ENCODE results near the gene DOK5. TPM values are rescaled to one million over a fixed set of nuclear protein-coding genes. Genes with fewer than 3 reads are reported as not detected.

DOK5 gene
- total RNA-seq, 1 donor from 2014 or later = not detected

DNA sequence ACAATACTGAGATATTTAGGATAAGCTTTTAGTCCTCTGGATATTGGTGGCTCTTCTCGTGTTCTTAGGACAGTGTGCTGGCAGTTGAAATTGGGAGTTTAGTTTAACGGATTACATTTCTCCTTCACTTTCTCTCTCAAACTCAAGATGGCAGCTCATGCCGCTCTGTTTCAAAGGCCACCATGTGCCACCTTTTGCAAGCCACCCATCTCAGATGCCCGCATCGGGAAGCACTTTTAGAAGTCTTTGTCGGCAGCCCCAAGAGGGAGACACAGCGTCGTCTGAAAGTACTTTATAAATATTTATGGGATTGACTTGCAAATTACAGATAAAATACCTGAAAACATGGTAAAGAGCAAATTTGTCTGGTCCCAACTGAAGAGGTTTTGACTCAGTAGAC is 73.5 kb downstream of the DOK5 start:
- Mint-ChIP-seq H3K9me3 (no peaks in the 10 kb centered on the region), H3K4me3 (no peak overlapping the region), H3K27me3 (peaks cover 3% of the 10 kb centered on the region), H3K4me1 (no peaks in the 10 kb centered on the region), H3K36me3 (ENCODE audit: low read depth) (no peaks in the 10 kb centered on the region), H3K27ac (no peak overlapping the region)
- intact Hi-C loops (cut with micrococcal nuclease) = no loop called here
- ATAC-seq (ENCODE audit: low read depth) (no peak), DNase-seq (no peak)
- TF ChIP-seq, protein P1, sequence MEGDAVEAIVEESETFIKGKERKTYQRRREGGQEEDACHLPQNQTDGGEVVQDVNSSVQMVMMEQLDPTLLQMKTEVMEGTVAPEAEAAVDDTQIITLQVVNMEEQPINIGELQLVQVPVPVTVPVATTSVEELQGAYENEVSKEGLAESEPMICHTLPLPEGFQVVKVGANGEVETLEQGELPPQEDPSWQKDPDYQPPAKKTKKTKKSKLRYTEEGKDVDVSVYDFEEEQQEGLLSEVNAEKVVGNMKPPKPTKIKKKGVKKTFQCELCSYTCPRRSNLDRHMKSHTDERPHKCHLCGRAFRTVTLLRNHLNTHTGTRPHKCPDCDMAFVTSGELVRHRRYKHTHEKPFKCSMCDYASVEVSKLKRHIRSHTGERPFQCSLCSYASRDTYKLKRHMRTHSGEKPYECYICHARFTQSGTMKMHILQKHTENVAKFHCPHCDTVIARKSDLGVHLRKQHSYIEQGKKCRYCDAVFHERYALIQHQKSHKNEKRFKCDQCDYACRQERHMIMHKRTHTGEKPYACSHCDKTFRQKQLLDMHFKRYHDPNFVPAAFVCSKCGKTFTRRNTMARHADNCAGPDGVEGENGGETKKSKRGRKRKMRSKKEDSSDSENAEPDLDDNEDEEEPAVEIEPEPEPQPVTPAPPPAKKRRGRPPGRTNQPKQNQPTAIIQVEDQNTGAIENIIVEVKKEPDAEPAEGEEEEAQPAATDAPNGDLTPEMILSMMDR (IDR thresholded peaks at IDR 0.05) = no peak
- ChIA-PET CTCF (no interaction called here), POLR2A (no interaction called here)

DNA sequence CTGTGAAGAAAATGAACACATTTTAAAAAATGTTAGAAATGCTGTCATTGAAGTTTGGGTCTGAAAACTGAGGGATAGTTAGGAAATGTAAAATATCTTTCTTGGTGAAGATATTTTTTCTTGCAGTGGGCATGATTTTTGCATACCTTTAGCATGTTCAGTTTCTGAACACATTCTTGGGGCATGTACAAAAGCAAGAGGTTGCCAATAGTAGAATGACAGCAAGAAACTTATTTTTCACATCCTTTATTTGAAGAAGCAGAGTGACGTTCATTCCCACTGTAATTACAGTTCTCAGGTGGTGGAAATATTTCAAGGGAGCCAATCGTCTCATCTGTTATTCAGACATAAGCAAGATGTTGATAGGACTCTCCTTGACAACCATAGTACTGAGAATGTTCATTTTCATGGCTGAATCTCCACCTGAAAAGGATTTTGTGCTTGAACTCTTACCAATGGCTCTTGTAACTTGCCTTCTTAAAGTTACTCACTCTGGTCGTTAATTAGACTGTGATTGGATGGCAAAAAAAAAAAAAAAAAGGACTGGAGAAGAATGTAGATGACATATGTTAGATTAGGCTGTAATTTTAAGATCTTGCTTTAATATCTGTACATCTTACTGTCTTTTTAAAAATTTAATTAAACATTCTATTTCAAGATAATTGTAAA is 74.4 kb downstream of the DOK5 start:
- no peak overlapping the region for H3K4me3 Mint-ChIP-seq
- CTCF ChIA-PET = no interaction called here
- intact Hi-C loops (cut with micrococcal nuclease) = no loop called here

DNA sequence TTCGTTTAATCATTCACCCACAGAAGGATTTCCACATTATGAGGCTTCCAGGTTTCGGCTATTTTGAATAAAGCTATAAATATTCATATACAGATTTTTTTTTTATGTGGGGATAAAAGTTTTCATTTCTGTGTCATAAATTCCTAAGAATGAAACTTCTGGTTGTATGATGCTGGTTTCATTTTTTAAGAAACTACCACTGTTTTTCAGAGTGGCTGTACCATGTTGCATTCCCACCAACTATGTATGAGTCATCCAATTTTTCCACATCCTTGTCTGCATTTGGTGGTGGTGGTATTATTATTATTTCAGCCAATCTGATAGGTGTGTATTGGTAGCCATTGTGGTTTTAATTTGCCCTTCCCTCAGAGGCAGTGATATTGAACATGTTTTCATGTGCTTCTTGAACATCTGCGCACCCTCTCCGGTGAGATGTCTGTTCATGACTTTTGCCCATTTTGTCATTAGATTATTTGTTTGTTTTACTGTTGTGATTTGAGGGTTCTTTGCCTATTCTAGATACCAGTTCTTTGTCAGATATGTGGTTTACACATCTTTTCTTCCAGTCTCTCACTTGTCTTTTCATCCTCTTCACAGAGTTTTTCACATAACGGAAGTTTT is 75.5 kb downstream of the DOK5 start:
- H3K4me1 Mint-ChIP-seq = no peaks in the 10 kb centered on the region
- peaks cover 3% of the 10 kb centered on the region for H3K27me3 Mint-ChIP-seq
- no peaks in the 10 kb centered on the region for H3K36me3 Mint-ChIP-seq (ENCODE audit: low read depth)
- no peaks in the 10 kb centered on the region for H3K9me3 Mint-ChIP-seq
- DNase-seq = no peak
- H3K4me3 Mint-ChIP-seq = no peak overlapping the region
- intact Hi-C loops (cut with micrococcal nuclease) = no loop called here
- no peak for ATAC-seq (ENCODE audit: low read depth)
- H3K27ac Mint-ChIP-seq = no peak overlapping the region
- ChIA-PET CTCF (no interaction called here), POLR2A (no interaction called here)
- TF ChIP-seq, protein P1 (IDR thresholded peaks at IDR 0.05) = no peak

More for the DNA sequence above, 74.4 kb downstream of the DOK5 start:
- POLR2A ChIA-PET = no interaction called here
- ATAC-seq (ENCODE audit: low read depth) (no peak), DNase-seq (no peak)
- Mint-ChIP-seq H3K27ac (no peak overlapping the region), H3K4me1 (no peaks in the 10 kb centered on the region), H3K9me3 (no peaks in the 10 kb centered on the region), H3K27me3 (peaks cover 3% of the 10 kb centered on the region), H3K36me3 (ENCODE audit: low read depth) (no peaks in the 10 kb centered on the region)
- TF ChIP-seq, protein P1 (IDR thresholded peaks at IDR 0.05) = no peak

DNA sequence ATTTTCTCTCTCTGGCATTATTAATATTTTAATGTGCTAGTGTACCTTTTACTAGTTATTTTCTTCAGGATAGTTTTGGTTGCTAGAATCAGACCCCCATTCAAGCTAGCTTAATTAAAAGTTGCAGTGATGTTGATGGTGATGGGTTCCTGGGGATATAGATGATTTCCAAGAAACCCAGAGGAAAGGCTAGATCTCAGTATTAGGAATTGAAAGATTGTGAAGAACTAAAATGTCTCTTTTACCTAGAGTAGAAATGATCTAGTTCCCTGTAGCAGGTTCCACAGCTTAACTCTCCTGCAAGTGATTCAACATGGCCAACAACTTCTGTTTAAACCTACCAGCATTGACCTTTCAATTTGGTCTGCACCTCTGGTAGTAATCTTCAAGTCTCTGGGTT is 78.6 kb downstream of the DOK5 start:
- Mint-ChIP-seq H3K4me3 (no peak overlapping the region), H3K9me3 (no peaks in the 10 kb centered on the region), H3K36me3 (ENCODE audit: low read depth) (no peaks in the 10 kb centered on the region), H3K4me1 (no peaks in the 10 kb centered on the region), H3K27me3 (peaks cover 3% of the 10 kb centered on the region), H3K27ac (no peak overlapping the region)
- ChIA-PET POLR2A (no interaction called here), CTCF (no interaction called here)
- DNase-seq (no peak), ATAC-seq (ENCODE audit: low read depth) (no peak)
- TF ChIP-seq, protein P1 (IDR thresholded peaks at IDR 0.05) = no peak
- intact Hi-C loops (cut with micrococcal nuclease) = no loop called here

DNA sequence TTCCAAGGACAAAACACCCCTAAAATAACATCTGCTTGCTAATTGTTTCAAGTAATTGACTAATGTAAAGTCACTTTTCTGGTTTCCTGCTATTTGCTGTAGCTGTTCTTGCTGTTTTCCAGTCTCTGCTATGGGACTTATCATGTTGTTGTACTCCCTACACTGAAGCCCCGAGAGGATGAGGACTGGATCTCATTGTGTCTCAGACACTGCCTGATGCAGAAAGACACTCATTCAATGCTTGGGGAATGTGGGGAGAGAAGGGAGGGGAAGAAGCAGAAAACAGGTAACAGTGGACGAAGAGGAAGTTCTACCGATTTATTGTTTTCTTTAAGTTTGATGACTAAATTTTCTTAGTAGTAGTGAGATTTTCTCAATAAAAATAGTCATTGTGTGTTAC is 79.8 kb downstream of the DOK5 start:
- DNase-seq = no peak
- Mint-ChIP-seq H3K36me3 (ENCODE audit: low read depth) (no peaks in the 10 kb centered on the region), H3K27me3 (peaks cover 3% of the 10 kb centered on the region), H3K4me1 (no peaks in the 10 kb centered on the region), H3K27ac (no peak overlapping the region), H3K9me3 (no peaks in the 10 kb centered on the region), H3K4me3 (no peak overlapping the region)
- ChIA-PET CTCF (no interaction called here), POLR2A (no interaction called here)
- intact Hi-C loops (cut with micrococcal nuclease) = no loop called here
- TF ChIP-seq, protein P1 (IDR thresholded peaks at IDR 0.05) = no peak
- ATAC-seq (ENCODE audit: low read depth) = no peak

All from activated B cell treated with CpG ODN at 0.5 μM for 24 hours (primary cell).